Ascending aorta (tissue), 2 donors: Measurements from ENCODE around the gene RINL. TPM values are rescaled to one million over a fixed set of nuclear protein-coding genes. Genes with fewer than 3 reads are reported as not detected.

ENCODE experiments used
- DNase-seq, 2 donors: peaks; one replicate each; pipeline ENCODE4 v3.0.0-alpha.2; 2019; ENCODE audit warnings: low spot score in 2 of 2
- H3K27ac ChIP-seq, 2 donors: fragments of 200-600 bp; sonication (generic); one replicate each; pipeline ENCODE4 v1.5.1; 2016 to 2017; ENCODE audit warnings: mild to moderate bottlenecking in 1 of 2
- H3K27me3 ChIP-seq: fragments of 200-600 bp; sonication (generic); one replicate; pipeline ENCODE4 v1.5.1; 2017
- H3K36me3 ChIP-seq, 2 donors: fragments of 200-600 bp; sonication (generic); one replicate each; pipeline ENCODE4 v1.5.1; 2016
- H3K4me1 ChIP-seq, 2 donors: fragments of 200-600 bp; sonication (generic); one replicate each; pipeline ENCODE4 v1.5.1; 2016 to 2017; ENCODE audit warnings: mild to moderate bottlenecking in 1 of 2
- H3K4me3 ChIP-seq, 2 donors: fragments of 200-600 bp; sonication (generic); one replicate each; pipeline ENCODE4 v1.5.1; 2016 to 2017; ENCODE audit warnings: mild to moderate bottlenecking in 1 of 2
- H3K9me3 ChIP-seq, 2 donors: fragments of 200-600 bp; sonication (generic); one replicate each; pipeline ENCODE4 v1.5.1; 2016
- CTCF ChIP-seq, 3 experiments: fragments of 200-600 bp in 2 of 3; fragments of 450-650 bp in 1 of 3; sonication (generic) in 2 of 3; IDR thresholded peaks; one replicate each; pipeline ENCODE4 v1.5.1; 2016 to 2019; ENCODE audit warnings: antibody characterized with exemption in 3 of 3, mild to moderate bottlenecking in 1 of 3, moderate library complexity in 1 of 3
- intact Hi-C: fragments of 100-400 bp; cut with DNase I; formaldehyde crosslinking; loops from one replicate; pipeline ENCODE4 v1.15.1; 2023
- total RNA-seq: library from RNA; depleted of rRNA; stranded (reverse); fragments of >200 nt; gene quantifications from one replicate; pipeline ENCODE4 v1.1.0, GENCODE V29; 2016

Gene RINL
- total RNA-seq, 1 donor from 2014 or later, result 7.0 TPM

- Histone ChIP-seq H3K27ac (no peak overlapping the region), H3K4me3 (no peak overlapping the region), H3K27me3 (no peaks in the 10 kb centered on the region), H3K9me3 (no peaks in the 10 kb centered on the region), H3K36me3 (peaks cover 0 to under 1% of the 10 kb centered on the region in 2 donors), H3K4me1 (no peaks in the 10 kb centered on the region)
- TF ChIP-seq CTCF (IDR thresholded peaks at IDR 0.05), result no peak
- intact Hi-C loops, result no loop called here
- no peak for DNase-seq
Measured at GRCh38 chr19:38913958-38914357, 35.9 kb upstream of the RINL start.

GRCh38 chr19:38912600-38913514 is 34.8 kb upstream of the RINL start:
- no peaks in the 10 kb centered on the region for H3K9me3 ChIP-seq
- no peak for TF ChIP-seq CTCF (IDR thresholded peaks at IDR 0.05)

GRCh38 chr19:38911388-38912001 is 33.4 kb upstream of the RINL start:
- Histone ChIP-seq H3K4me3 (no peak overlapping the region), H3K9me3 (no peaks in the 10 kb centered on the region), H3K36me3 (peaks cover 17 to 19% of the 10 kb centered on the region in 2 donors), H3K4me1 (no peaks in the 10 kb centered on the region), H3K27me3 (no peaks in the 10 kb centered on the region), H3K27ac (no peak overlapping the region)
- TF ChIP-seq CTCF (IDR thresholded peaks at IDR 0.05), result no peak
- intact Hi-C loops, result no loop called here
- no peak for DNase-seq

More at GRCh38 chr19:38912600-38913514, 34.8 kb upstream of the RINL start:
- H3K4me3 ChIP-seq, result no peak overlapping the region
- H3K27me3 ChIP-seq, result no peaks in the 10 kb centered on the region
- no peak for DNase-seq
- no peaks in the 10 kb centered on the region for H3K4me1 ChIP-seq
- no peak overlapping the region for H3K27ac ChIP-seq
- intact Hi-C loops, result no loop called here
- H3K36me3 ChIP-seq, result peaks cover 4 to 6% of the 10 kb centered on the region in 2 donors

GRCh38 chr19:38910488-38910887 is 32.4 kb upstream of the RINL start:
- no peak for DNase-seq
- TF ChIP-seq CTCF (IDR thresholded peaks at IDR 0.05), result no peak

GRCh38 chr19:38908911-38909310 is 30.8 kb upstream of the RINL start:
- intact Hi-C loops, result no loop called here
- TF ChIP-seq CTCF (IDR thresholded peaks at IDR 0.05), result no peak

More at GRCh38 chr19:38910488-38910887, 32.4 kb upstream of the RINL start:
- Histone ChIP-seq H3K27me3 (no peaks in the 10 kb centered on the region), H3K27ac (no peak overlapping the region), H3K9me3 (no peaks in the 10 kb centered on the region), H3K4me3 (no peak overlapping the region), H3K4me1 (no peaks in the 10 kb centered on the region), H3K36me3 (peaks cover 21 to 23% of the 10 kb centered on the region in 2 donors)
- intact Hi-C loops, result no loop called here

More at GRCh38 chr19:38908911-38909310, 30.8 kb upstream of the RINL start:
- Histone ChIP-seq H3K4me1 (no peaks in the 10 kb centered on the region), H3K4me3 (no peak overlapping the region), H3K36me3 (peaks cover 28 to 36% of the 10 kb centered on the region in 2 donors), H3K27ac (no peak overlapping the region), H3K27me3 (no peaks in the 10 kb centered on the region), H3K9me3 (no peaks in the 10 kb centered on the region)
- DNase-seq, result no peak
